ENCODE results near the gene TSPAN4. TPM values are rescaled to one million over a fixed set of nuclear protein-coding genes. Genes with fewer than 3 reads are reported as not detected.

Gene TSPAN4
- total RNA-seq, 3 donors from 2014 or later (not counting 1 experiment from before 2014, with no cell fraction given), result 11.2 to 18.6 (median 14.6) TPM

- no peak for DNase-seq
- Histone ChIP-seq H3K27me3 (ENCODE audit: control insufficient read depth, insufficient read depth, low read length) (no peaks in the 10 kb centered on the region), H3K4me1 (ENCODE audit: control insufficient read depth, insufficient read depth, low read length) (no peaks in the 10 kb centered on the region), H3K36me3 (ENCODE audit: control insufficient read depth, insufficient read depth, low read length) (no peaks in the 10 kb centered on the region), H3K9me3 (ENCODE audit: control insufficient read depth, insufficient read depth, low read length) (no peaks in the 10 kb centered on the region), H3K27ac (ENCODE audit: low read length) (no peak overlapping the region), H3K4me3 (ENCODE audit: low read length) (no peak overlapping the region)
- no peak for ATAC-seq
- intact Hi-C loops (cut with micrococcal nuclease), result no loop called here
- Mint-ChIP-seq H3K27me3 (ENCODE audit: low read depth in 2 of 2) (no peaks in the 10 kb centered on the region), H3K9me3 (no peaks in the 10 kb centered on the region), H3K27ac (no peak overlapping the region), H3K4me1 (peaks cover 0 to 8% of the 10 kb centered on the region in 2 donors), H3K4me3 (no peak overlapping the region), H3K36me3 (no peaks in the 10 kb centered on the region)
- 91% methylated on average over 22 of the region's 27 CpGs for WGBS (ENCODE audit: insufficient coverage)
- no peak for TF ChIP-seq CTCF (IDR thresholded peaks at IDR 0.05)
Measured at GRCh38 chr11:890794-891540, 48.3 kb downstream of the TSPAN4 start.

- H3K9me3 ChIP-seq (ENCODE audit: control insufficient read depth, insufficient read depth, low read length), result no peaks in the 10 kb centered on the region
- H3K27me3 ChIP-seq (ENCODE audit: control insufficient read depth, insufficient read depth, low read length), result no peaks in the 10 kb centered on the region
- Mint-ChIP-seq H3K4me3 (no peak overlapping the region), H3K4me1 (peaks cover 0 to 4% of the 10 kb centered on the region in 2 donors), H3K36me3 (no peaks in the 10 kb centered on the region), H3K27me3 (ENCODE audit: low read depth in 2 of 2) (no peaks in the 10 kb centered on the region), H3K27ac (no peak overlapping the region), H3K9me3 (no peaks in the 10 kb centered on the region)
- H3K36me3 ChIP-seq (ENCODE audit: control insufficient read depth, insufficient read depth, low read length), result no peaks in the 10 kb centered on the region
- intact Hi-C loops (cut with micrococcal nuclease), result no loop called here
- no peak for TF ChIP-seq CTCF (IDR thresholded peaks at IDR 0.05)
- H3K27ac ChIP-seq (ENCODE audit: low read length), result no peak overlapping the region
- H3K4me3 ChIP-seq (ENCODE audit: low read length), result no peak overlapping the region
- no peaks in the 10 kb centered on the region for H3K4me1 ChIP-seq (ENCODE audit: control insufficient read depth, insufficient read depth, low read length)
- WGBS (ENCODE audit: insufficient coverage), result 90% methylated on average over 13 of the region's 13 CpGs
- ATAC-seq (no peak), DNase-seq (no peak)
Measured at GRCh38 chr11:893008-893654, 50.5 kb downstream of the TSPAN4 start.

- H3K4me1 ChIP-seq (ENCODE audit: control insufficient read depth, insufficient read depth, low read length), result no peaks in the 10 kb centered on the region
Measured at GRCh38 chr11:894575-895201, 52.0 kb downstream of the TSPAN4 start.

More at GRCh38 chr11:894575-895201, 52.0 kb downstream of the TSPAN4 start:
- ATAC-seq (no peak), DNase-seq (no peak)
- TF ChIP-seq CTCF (IDR thresholded peaks at IDR 0.05), result no peak
- no peaks in the 10 kb centered on the region for H3K36me3 Mint-ChIP-seq
- H3K27ac Mint-ChIP-seq, result no peak overlapping the region
- Histone ChIP-seq H3K4me3 (ENCODE audit: low read length) (no peak overlapping the region), H3K9me3 (ENCODE audit: control insufficient read depth, insufficient read depth, low read length) (no peaks in the 10 kb centered on the region), H3K27me3 (ENCODE audit: control insufficient read depth, insufficient read depth, low read length) (no peaks in the 10 kb centered on the region), H3K27ac (ENCODE audit: low read length) (no peak overlapping the region), H3K36me3 (ENCODE audit: control insufficient read depth, insufficient read depth, low read length) (peaks cover 11% of the 10 kb centered on the region)
- no peak overlapping the region for H3K4me3 Mint-ChIP-seq
- WGBS (ENCODE audit: insufficient coverage), result 94% methylated on average over 12 of the region's 12 CpGs
- H3K4me1 Mint-ChIP-seq, result peaks cover 0 to 4% of the 10 kb centered on the region in 2 donors
- no peaks in the 10 kb centered on the region for H3K27me3 Mint-ChIP-seq (ENCODE audit: low read depth in 2 of 2)
- no peaks in the 10 kb centered on the region for H3K9me3 Mint-ChIP-seq
- intact Hi-C loops (cut with micrococcal nuclease), result no loop called here
